Activated naive CD8-positive, alpha-beta T cell treated with anti-CD3 and anti-CD28 coated beads, Interleukin-2, amount 10 ng/mL, durations not matched to agents 7 days and 5 days (primary cell): ENCODE measurements around the gene SMYD5. TPM values are rescaled to one million over a fixed set of nuclear protein-coding genes. Genes with fewer than 3 reads are reported as not detected.

ENCODE experiments used
- ATAC-seq: fragments of 150-1000 bp; cut with Tn5 transposase; one replicate; pipeline ENCODE4 v1.10.0; 2021; ENCODE audit warnings: low read depth, moderate library complexity
- POLR2A ChIA-PET: fragments of 350-600 bp; sonication (Branson Sonifier 250); formaldehyde crosslinking; loops from one replicate; lab custom pipeline; 2021; ENCODE audit warnings: antibody characterized with exemption; lab: Charles Lee
- DNase-seq: peaks from one replicate; pipeline ENCODE4 v3.0.0; 2021
- H3K27ac Mint-ChIP-seq: one replicate; pipeline ENCODE4 v1.8.0; 2022; ENCODE audit warnings: mild to moderate bottlenecking, mixed read lengths
- H3K27me3 Mint-ChIP-seq: one replicate; pipeline ENCODE4 v1.8.0; 2022; ENCODE audit warnings: mild to moderate bottlenecking, moderate library complexity, mixed read lengths
- H3K36me3 Mint-ChIP-seq: one replicate; pipeline ENCODE4 v1.8.0; 2021; ENCODE audit warnings: mild to moderate bottlenecking, mixed read lengths
- H3K4me1 Mint-ChIP-seq: one replicate; pipeline ENCODE4 v1.8.0; 2021; ENCODE audit warnings: mixed read lengths
- H3K4me3 Mint-ChIP-seq: one replicate; pipeline ENCODE4 v1.8.0; 2022; ENCODE audit warnings: mild to moderate bottlenecking, moderate library complexity, mixed read lengths
- H3K9me3 Mint-ChIP-seq: one replicate; pipeline ENCODE4 v1.8.0; 2021; ENCODE audit warnings: mixed read lengths
- total RNA-seq, 2 experiments: library from RNA; stranded (reverse); gene quantifications; one replicate each; pipeline ENCODE4 v1.2.3, GENCODE V29; 2021

SMYD5 gene
- total RNA-seq, 2 experiments from 2014 or later, result 18.2 to 26.9 TPM

GRCh38 chr2:73212448-73213176 is 1.4 kb upstream of the SMYD5 start:
- H3K4me1 Mint-ChIP-seq, result peaks cover 21% of the 10 kb centered on the region
- ATAC-seq, result peak; percentile 78
- peak; percentile 82 for DNase-seq
- H3K4me3 Mint-ChIP-seq, result no peak overlapping the region
- peaks cover 1% of the 10 kb centered on the region for H3K27me3 Mint-ChIP-seq
- H3K27ac Mint-ChIP-seq, result no peak overlapping the region
- no peaks in the 10 kb centered on the region for H3K9me3 Mint-ChIP-seq
- POLR2A ChIA-PET, result interaction anchor here (0.5 to 2.3 kb wide), 7 partner anchors 19 to 1377 kb away, joined by 3 to 20 read pairs (median 4); partner anchors contain the start of genes ALMS1, CCT7, FBXO41 and PRADC1
- no peaks in the 10 kb centered on the region for H3K36me3 Mint-ChIP-seq

DNA sequence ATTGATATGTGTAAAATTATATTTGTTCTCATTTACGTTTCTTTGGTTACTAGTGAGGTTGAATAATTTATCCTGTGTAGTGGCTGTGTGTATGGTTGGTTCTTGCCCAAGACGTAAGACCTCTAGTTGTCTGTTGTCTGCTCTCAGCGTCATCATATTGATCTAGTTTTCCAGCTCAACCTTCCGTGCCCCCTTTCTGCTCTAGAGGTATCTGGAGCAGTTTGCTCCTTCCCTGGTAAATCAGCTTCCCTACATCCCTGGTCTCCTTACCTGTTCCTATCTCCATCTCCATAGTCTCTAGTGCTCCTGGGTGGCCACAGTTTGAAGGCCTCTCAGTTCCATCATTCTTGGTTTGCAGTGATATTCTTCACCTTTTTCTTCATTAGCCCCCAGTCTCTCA is 1.2 kb downstream of the SMYD5 start:
- peak overlapping the region; percentile 22 for H3K27ac Mint-ChIP-seq
- peak overlapping the region; percentile 90 for H3K4me3 Mint-ChIP-seq
- H3K4me1 Mint-ChIP-seq, result peaks cover 21% of the 10 kb centered on the region
- no peaks in the 10 kb centered on the region for H3K36me3 Mint-ChIP-seq
- POLR2A ChIA-PET, result no interaction called here
- ATAC-seq (no peak), DNase-seq (no peak)
- no peaks in the 10 kb centered on the region for H3K9me3 Mint-ChIP-seq
- H3K27me3 Mint-ChIP-seq, result no peaks in the 10 kb centered on the region

DNA sequence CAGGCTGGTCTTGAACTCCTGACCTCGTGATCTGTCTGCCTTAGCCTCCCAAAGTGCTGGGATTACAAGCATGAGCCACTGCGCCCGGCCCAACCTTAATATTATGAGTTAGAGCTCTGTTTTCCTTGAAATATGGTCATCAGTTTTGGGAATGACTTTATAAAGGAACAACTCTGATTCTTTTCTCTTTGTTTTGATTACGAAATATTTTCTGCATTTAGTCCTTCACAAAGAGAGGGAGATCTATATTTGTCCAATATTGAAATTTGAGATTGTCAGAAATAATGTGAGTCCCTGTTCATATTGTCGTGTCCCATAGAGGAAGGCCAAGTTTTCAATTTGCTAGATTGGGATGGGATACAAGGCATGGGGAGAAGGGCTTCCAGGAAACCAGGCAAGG is 3.1 kb downstream of the SMYD5 start:
- Mint-ChIP-seq H3K4me1 (peaks cover 24% of the 10 kb centered on the region), H3K9me3 (no peaks in the 10 kb centered on the region), H3K4me3 (no peak overlapping the region), H3K36me3 (peaks cover 2% of the 10 kb centered on the region), H3K27me3 (no peaks in the 10 kb centered on the region), H3K27ac (no peak overlapping the region)
- ATAC-seq (no peak), DNase-seq (no peak)
- POLR2A ChIA-PET, result interaction anchor here (1.1 kb wide), 1 partner anchor 16 kb away, joined by 3 read pairs; the partner anchor contains the start of gene PRADC1

DNA sequence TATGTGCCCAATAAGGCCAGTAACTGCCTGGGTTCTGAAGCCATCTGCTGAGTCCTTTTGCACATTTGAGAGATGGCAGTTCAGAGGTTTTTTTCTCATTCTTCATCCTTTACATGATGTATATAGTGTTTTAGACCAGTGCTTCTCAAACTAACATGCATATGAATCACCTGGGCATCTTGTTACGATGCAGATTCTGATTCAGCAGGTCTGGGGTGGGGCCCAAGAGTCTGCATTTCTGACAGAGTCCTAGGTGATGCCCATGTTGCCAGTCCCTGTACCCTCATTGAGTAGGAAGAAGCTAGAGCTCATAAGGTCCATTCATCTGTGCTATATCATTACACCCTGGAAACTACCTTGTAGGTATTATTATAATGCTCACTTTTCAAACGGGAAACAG is 3.8 kb downstream of the SMYD5 start:
- no peak for DNase-seq
- H3K9me3 Mint-ChIP-seq, result no peaks in the 10 kb centered on the region
- POLR2A ChIA-PET, result no interaction called here
- no peaks in the 10 kb centered on the region for H3K27me3 Mint-ChIP-seq
- ATAC-seq, result no peak
- H3K4me1 Mint-ChIP-seq, result peaks cover 24% of the 10 kb centered on the region
- no peak overlapping the region for H3K4me3 Mint-ChIP-seq
- peaks cover 3% of the 10 kb centered on the region for H3K36me3 Mint-ChIP-seq
- H3K27ac Mint-ChIP-seq, result no peak overlapping the region

GRCh38 chr2:73218298-73218697 is 4.3 kb downstream of the SMYD5 start:
- DNase-seq, result no peak
- POLR2A ChIA-PET, result no interaction called here
- ATAC-seq, result no peak
- no peaks in the 10 kb centered on the region for H3K27me3 Mint-ChIP-seq
- H3K4me1 Mint-ChIP-seq, result peaks cover 22% of the 10 kb centered on the region
- peaks cover 3% of the 10 kb centered on the region for H3K36me3 Mint-ChIP-seq
- no peaks in the 10 kb centered on the region for H3K9me3 Mint-ChIP-seq
- H3K27ac Mint-ChIP-seq, result no peak overlapping the region
- H3K4me3 Mint-ChIP-seq, result no peak overlapping the region

DNA sequence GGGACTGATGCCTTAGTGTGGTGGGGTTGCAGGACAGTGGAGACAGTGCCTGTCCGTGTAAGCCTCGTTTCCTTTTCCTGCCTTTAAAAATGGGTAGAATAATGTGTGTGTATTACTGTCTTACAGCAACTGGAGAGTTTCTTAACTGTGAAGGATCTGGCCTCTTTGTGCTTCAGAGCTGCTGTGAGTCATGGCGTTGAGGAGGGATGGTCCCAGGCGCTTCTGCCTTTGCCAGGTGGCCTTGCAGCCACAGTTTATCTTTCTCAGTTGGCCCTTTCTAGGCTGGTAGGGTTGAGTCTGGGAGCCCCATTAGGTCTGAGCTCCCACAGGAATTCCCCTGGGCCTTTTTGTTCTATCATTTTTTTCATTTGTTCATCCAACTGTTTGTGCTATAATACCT is 9.8 kb downstream of the SMYD5 start:
- POLR2A ChIA-PET, result interaction anchor here (0.5 to 2.8 kb wide), 2 partner anchors 11 to 242 kb away, joined by 3 to 14 read pairs; partner anchors contain the start of genes CCT7 and PRADC1
- Mint-ChIP-seq H3K27ac (no peak overlapping the region), H3K4me3 (no peak overlapping the region), H3K9me3 (no peaks in the 10 kb centered on the region), H3K27me3 (no peaks in the 10 kb centered on the region), H3K4me1 (peaks cover 12% of the 10 kb centered on the region), H3K36me3 (peaks cover 3% of the 10 kb centered on the region)
- DNase-seq, result no peak
- ATAC-seq, result no peak

DNA sequence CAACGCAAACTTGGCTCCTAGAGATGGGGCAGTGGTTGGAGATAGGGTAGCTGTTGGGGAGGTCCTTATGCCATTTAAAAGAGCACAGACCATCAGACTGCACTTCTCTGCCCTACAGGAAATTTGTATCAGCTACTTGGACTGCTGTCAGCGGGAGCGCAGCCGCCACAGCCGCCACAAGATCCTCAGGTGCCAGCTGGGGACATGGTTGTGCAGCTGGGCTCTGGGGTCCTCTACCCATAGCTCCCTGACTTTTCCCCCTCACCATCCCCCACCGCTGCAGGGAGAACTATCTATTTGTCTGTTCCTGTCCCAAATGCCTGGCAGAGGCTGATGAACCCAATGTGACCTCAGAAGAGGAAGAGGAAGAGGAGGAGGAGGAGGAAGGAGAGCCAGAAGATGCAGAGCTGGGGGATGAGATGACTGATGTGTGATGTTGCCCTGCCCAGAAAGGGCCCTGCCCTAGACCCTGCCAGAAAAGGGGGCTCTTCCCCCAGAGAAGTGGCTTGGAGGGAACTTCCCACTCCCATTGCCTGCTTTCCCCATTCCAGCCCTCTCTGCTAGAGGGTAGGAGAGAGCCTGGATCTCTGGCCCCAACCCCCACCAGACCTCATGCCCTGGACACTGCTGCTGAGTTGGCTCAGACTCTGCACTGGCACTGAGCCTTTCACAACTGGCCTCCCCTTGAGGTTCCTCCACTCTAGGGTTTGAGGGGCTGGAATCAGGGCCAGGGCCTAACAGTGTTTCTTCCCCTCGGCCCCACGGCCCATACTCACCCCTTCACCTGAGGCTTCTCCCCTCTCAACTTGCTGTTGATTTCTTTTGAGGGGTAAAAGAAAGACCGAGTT is 11.7 kb downstream of the SMYD5 start:
- DNase-seq (no peak), ATAC-seq (no peak)
- POLR2A ChIA-PET, result interaction anchor here (2.8 kb wide), 1 partner anchor 9 kb away, joined by 14 read pairs; the partner anchor contains the start of genes CCT7 and PRADC1
- Mint-ChIP-seq H3K27me3 (no peaks in the 10 kb centered on the region), H3K4me3 (peak overlapping the region; percentile 20), H3K9me3 (no peaks in the 10 kb centered on the region), H3K27ac (peak overlapping the region; percentile 82), H3K4me1 (peaks cover 16% of the 10 kb centered on the region), H3K36me3 (peaks cover 3% of the 10 kb centered on the region)

GRCh38 chr2:73227086-73227485 is 13.0 kb downstream of the SMYD5 start:
- Mint-ChIP-seq H3K4me3 (no peak overlapping the region), H3K4me1 (peaks cover 12% of the 10 kb centered on the region), H3K9me3 (no peaks in the 10 kb centered on the region), H3K36me3 (peaks cover 2% of the 10 kb centered on the region), H3K27me3 (no peaks in the 10 kb centered on the region), H3K27ac (no peak overlapping the region)
- DNase-seq (no peak), ATAC-seq (no peak)
- POLR2A ChIA-PET, result no interaction called here

- H3K27me3 Mint-ChIP-seq, result no peaks in the 10 kb centered on the region
- DNase-seq, result no peak
- peaks cover 17% of the 10 kb centered on the region for H3K4me1 Mint-ChIP-seq
- no peaks in the 10 kb centered on the region for H3K9me3 Mint-ChIP-seq
- no peaks in the 10 kb centered on the region for H3K36me3 Mint-ChIP-seq
- POLR2A ChIA-PET, result interaction anchor here (0.8 kb wide), 1 partner anchor 157 kb away, joined by 3 read pairs; the partner anchor contains the start of gene ALMS1
- ATAC-seq, result no peak
- H3K4me3 Mint-ChIP-seq, result no peak overlapping the region
- H3K27ac Mint-ChIP-seq, result no peak overlapping the region
Measured at GRCh38 chr2:73228631-73229030, 14.6 kb downstream of the SMYD5 start.

- H3K4me1 Mint-ChIP-seq, result peaks cover 32% of the 10 kb centered on the region
- DNase-seq (no peak), ATAC-seq (peak; percentile 2)
- peak overlapping the region; percentile 94 for H3K4me3 Mint-ChIP-seq
- no peaks in the 10 kb centered on the region for H3K27me3 Mint-ChIP-seq
- H3K27ac Mint-ChIP-seq, result peak overlapping the region; percentile 88
- no peaks in the 10 kb centered on the region for H3K9me3 Mint-ChIP-seq
- H3K36me3 Mint-ChIP-seq, result peaks cover 14% of the 10 kb centered on the region
- POLR2A ChIA-PET, result interaction anchor here (0.7 to 3.2 kb wide), 19 partner anchors 8 to 946 kb away, joined by 3 to 20 read pairs (median 4); partner anchors contain the start of genes ALMS1, EGR4, FBXO41 and MOB1A
Measured at GRCh38 chr2:73232403-73233153, 18.5 kb downstream of the SMYD5 start.

GRCh38 chr2:73233154-73233931 is 19.3 kb downstream of the SMYD5 start, which contains the start of gene PRADC1:
TSS of gene PRADC1 (minus strand) at chr2:73233239. CDS start at chr2:73233160, 79 bp downstream.
- H3K4me3 Mint-ChIP-seq, result peak within 1 kb of the TSS; percentile 94
- DNase-seq (peak; percentile 88), ATAC-seq (peak; percentile 89)
- POLR2A ChIA-PET, result interaction anchor here (0.7 to 3.2 kb wide), 23 partner anchors 9 to 945 kb away, joined by 3 to 20 read pairs (median 4); partner anchors contain the start of genes ALMS1, EGR4, FBXO41 and MOB1A
- peaks cover 35% of the 10 kb centered on the region for H3K4me1 Mint-ChIP-seq
- peaks cover 14% of the 10 kb centered on the region for H3K36me3 Mint-ChIP-seq
- H3K27me3 Mint-ChIP-seq, result no peaks in the 10 kb centered on the region
- peak within 1 kb of the TSS; percentile 88 for H3K27ac Mint-ChIP-seq
- no peaks in the 10 kb centered on the region for H3K9me3 Mint-ChIP-seq
